Activated effector memory CD4-positive, alpha-beta T cell treated with Interleukin-2 at 50 U/mL for 16 hours (primary cell): ENCODE results near the gene COMMD10.

Source experiments
- DNase-seq: peaks from one replicate; pipeline ENCODE4 v3.0.0-alpha.2; 2020

The COMMD10 gene

DNA sequence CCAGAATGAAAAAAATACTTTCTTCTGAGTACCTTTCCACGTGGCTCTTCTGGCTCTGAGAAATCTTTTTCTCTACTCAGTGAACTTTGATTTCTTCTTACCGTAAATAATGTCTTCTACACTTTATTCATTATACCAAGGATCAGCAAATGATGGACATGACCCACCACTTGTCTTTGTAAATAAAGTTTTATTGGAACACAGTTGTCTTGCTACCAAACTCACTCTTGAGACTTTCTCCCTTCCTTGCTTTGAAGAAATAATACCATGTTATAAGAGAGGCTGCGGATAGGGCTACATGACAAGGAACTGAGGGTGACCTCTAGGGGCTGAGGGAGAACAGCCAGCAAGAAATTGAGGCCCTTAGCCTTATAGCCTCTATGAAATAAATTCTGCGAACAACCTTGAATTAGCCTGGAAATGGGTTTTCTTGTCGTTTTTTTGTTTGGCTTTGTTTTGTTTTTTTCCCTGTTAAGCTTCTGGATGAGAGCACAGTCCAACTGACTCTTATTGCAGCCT lies 212.5 kb downstream of the COMMD10 start:
- no peak for DNase-seq

- no peak for DNase-seq
These were observed 215.2 kb downstream of the COMMD10 start for GRCh38 chr5:116299746-116300640.

- DNase-seq, result no peak
These were observed 216.3 kb downstream of the COMMD10 start for GRCh38 chr5:116301110-116301509.

- no peak for DNase-seq
These were observed 218.5 kb downstream of the COMMD10 start for GRCh38 chr5:116303340-116303739.

- no peak for DNase-seq
These were observed 219.0 kb downstream of the COMMD10 start for GRCh38 chr5:116303810-116304209.

GRCh38 chr5:116305899-116306298 lies 221.1 kb downstream of the COMMD10 start:
- DNase-seq, result no peak

DNA sequence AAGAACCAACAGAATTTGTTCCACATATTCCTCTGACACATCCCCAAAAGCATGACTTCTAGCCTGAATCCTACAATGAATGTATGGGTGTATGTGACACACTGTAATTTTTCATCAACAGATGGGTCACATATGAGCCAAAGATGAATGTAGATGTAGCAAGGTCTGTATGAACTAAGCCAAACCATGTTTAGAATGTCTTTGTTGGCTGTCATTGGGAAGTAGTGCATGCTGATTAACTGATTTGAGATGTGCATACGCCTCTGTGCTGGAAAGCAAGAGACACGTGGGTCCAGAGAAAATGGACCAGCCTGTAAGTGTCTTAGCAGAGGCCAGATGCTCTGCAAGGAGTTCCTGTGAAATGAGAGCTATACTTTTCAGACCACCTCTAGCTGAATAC lies 222.0 kb downstream of the COMMD10 start:
- no peak for DNase-seq

- no peak for DNase-seq
These were observed 223.6 kb downstream of the COMMD10 start for GRCh38 chr5:116308391-116308790.

DNA sequence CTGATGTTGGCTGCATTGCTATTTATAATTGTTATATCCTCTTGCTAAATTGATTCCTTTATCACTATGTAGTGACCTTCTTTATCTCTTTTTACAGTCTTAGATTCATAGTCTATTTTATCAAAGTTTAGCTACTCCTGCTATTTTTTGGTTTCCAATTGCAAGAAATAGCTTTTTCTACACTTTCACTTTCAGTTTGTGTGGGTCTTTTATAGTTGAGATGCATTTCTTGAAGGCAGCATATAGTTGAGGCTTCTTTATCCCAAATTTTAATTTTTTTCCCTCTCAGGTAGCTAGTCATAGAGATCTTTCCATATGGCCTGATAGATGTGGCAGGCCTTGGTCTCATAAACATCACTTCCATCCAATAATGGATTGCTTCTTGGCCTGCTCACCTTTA lies 228.5 kb downstream of the COMMD10 start:
- no peak for DNase-seq

GRCh38 chr5:116315531-116315930 lies 230.7 kb downstream of the COMMD10 start:
- no peak for DNase-seq

- no peak for DNase-seq
These were observed 233.4 kb downstream of the COMMD10 start for GRCh38 chr5:116318091-116318854.

- DNase-seq, result no peak
These were observed 235.7 kb downstream of the COMMD10 start for GRCh38 chr5:116320486-116320885.

DNA sequence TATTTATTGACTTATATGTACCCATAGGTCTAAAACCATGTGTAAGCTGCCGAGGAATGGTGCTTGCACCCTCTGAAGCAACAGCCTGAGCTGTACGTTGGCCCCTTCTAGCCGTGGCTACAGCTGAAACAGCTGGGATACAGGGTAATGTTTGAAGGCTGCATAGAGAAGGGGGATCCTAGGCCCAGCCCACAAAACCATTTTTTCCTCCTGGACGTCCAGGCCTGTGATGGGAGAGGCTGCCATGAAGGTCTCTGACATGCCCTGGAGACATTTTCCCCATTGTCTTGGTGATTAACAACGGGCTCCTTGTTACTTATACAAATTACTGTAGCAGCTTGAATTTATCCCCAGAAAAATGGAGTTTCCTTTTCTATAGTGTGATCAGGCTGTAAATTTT lies 244.7 kb downstream of the COMMD10 start:
- no peak for DNase-seq

GRCh38 chr5:116340799-116341198 lies 256.0 kb downstream of the COMMD10 start:
- DNase-seq, result no peak
